ENCODE data around the gene IDH1.

DNA sequence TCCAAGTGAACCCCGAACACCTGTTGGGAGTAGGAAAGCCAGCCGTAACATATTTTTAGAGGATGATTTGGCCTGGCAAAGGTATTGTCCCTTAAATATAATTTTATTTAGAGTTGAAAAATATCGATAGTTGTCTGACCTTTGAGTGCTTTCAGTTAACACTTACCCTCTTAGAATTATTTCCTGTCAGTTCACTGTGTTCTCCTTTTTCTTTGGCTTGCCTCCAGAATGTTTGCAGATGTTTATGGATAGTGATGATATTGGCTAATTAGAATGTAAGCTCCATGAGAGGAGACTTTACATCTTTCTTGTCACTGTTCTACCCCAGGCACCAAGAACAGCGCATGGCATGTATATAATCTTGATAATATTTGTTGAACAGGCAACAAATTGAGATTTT is 31.0 kb upstream of the IDH1 start:
- TF ChIP-seq, protein P1, sequence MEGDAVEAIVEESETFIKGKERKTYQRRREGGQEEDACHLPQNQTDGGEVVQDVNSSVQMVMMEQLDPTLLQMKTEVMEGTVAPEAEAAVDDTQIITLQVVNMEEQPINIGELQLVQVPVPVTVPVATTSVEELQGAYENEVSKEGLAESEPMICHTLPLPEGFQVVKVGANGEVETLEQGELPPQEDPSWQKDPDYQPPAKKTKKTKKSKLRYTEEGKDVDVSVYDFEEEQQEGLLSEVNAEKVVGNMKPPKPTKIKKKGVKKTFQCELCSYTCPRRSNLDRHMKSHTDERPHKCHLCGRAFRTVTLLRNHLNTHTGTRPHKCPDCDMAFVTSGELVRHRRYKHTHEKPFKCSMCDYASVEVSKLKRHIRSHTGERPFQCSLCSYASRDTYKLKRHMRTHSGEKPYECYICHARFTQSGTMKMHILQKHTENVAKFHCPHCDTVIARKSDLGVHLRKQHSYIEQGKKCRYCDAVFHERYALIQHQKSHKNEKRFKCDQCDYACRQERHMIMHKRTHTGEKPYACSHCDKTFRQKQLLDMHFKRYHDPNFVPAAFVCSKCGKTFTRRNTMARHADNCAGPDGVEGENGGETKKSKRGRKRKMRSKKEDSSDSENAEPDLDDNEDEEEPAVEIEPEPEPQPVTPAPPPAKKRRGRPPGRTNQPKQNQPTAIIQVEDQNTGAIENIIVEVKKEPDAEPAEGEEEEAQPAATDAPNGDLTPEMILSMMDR (conservative IDR thresholded peaks at IDR 0.05 in 1 of 2, IDR thresholded peaks at IDR 0.05 in 1 of 2; ENCODE audit: extremely low read depth in 1 of 2, insufficient read depth in 1 of 2, low read depth in 1 of 2, low read length in 2 of 2): no peak
- TF ChIP-seq EZH2 (IDR thresholded peaks at IDR 0.05; ENCODE audit: borderline replicate concordance, low read length): no peak

All from mammary epithelial cell (primary cell).